ENCODE data around the gene LLGL1.

Gene LLGL1

GRCh38 chr17:18187821-18188761 lies 37.3 kb upstream of the LLGL1 start:
- TF ChIP-seq CTCF (IDR thresholded peaks at IDR 0.05; ENCODE audit: insufficient read depth, low read length, poor library complexity, severe bottlenecking) (no peak), EZH2phosphoT487 (conservative IDR thresholded peaks at IDR 0.05; ENCODE audit: low read length) (no peak)
- no peaks in the 10 kb centered on the region for H3K9me2 ChIP-seq (replicated peaks; ENCODE audit: insufficient read depth, low read length)
- peaks cover 27% of the 10 kb centered on the region for H4K20me1 ChIP-seq (ENCODE audit: low read depth, low read length)
- peaks cover 86% of the 10 kb centered on the region for H3K79me2 ChIP-seq (ENCODE audit: insufficient read depth, low read length)
- peak overlapping the region; percentile 79 for H3K4me2 ChIP-seq (ENCODE audit: low read depth, low read length, poor library complexity, severe bottlenecking)
- peak overlapping the region; percentile 88; the same call in 1 of the 2 replicates for H3K9ac ChIP-seq (ENCODE audit: low read length)
- H3K9me3 ChIP-seq (ENCODE audit: insufficient read depth, low read length), result no peaks in the 10 kb centered on the region
- H3K36me3 ChIP-seq (ENCODE audit: low read length), result peaks cover 3% of the 10 kb centered on the region; the same call in 1 of the 2 replicates
- H3K4me3 ChIP-seq (ENCODE audit: insufficient read depth, low read length, poor library complexity, severe bottlenecking), result no peak overlapping the region
- H2AFZ ChIP-seq (ENCODE audit: low read depth, low read length, severe bottlenecking), result no peak overlapping the region
- no peaks in the 10 kb centered on the region for H3K27me3 ChIP-seq (ENCODE audit: low read length)
- H3K27ac ChIP-seq (ENCODE audit: low read depth, low read length), result no peak overlapping the region
- H3F3A ChIP-seq (ENCODE audit: insufficient read depth), result no peaks in the 10 kb centered on the region

- Histone ChIP-seq H2AFZ (ENCODE audit: low read depth, low read length, severe bottlenecking) (no peak overlapping the region), H4K20me1 (ENCODE audit: low read depth, low read length) (peaks cover 20% of the 10 kb centered on the region), H3K27me3 (ENCODE audit: low read length) (no peaks in the 10 kb centered on the region), H3K4me3 (ENCODE audit: insufficient read depth, low read length, poor library complexity, severe bottlenecking) (no peak overlapping the region), H3K79me2 (ENCODE audit: insufficient read depth, low read length) (peaks cover 87% of the 10 kb centered on the region), H3K9me2 (replicated peaks; ENCODE audit: insufficient read depth, low read length) (no peaks in the 10 kb centered on the region), H3K9me3 (ENCODE audit: insufficient read depth, low read length) (no peaks in the 10 kb centered on the region), H3K4me2 (ENCODE audit: low read depth, low read length, poor library complexity, severe bottlenecking) (no peak overlapping the region), H3F3A (ENCODE audit: insufficient read depth) (no peaks in the 10 kb centered on the region), H3K27ac (ENCODE audit: low read depth, low read length) (no peak overlapping the region), H3K36me3 (ENCODE audit: low read length) (peaks cover 7% of the 10 kb centered on the region; the same call in 1 of the 2 replicates), H3K9ac (ENCODE audit: low read length) (no peak overlapping the region)
- TF ChIP-seq EZH2phosphoT487 (conservative IDR thresholded peaks at IDR 0.05; ENCODE audit: low read length), result no peak
- no peak for TF ChIP-seq CTCF (IDR thresholded peaks at IDR 0.05; ENCODE audit: insufficient read depth, low read length, poor library complexity, severe bottlenecking)
These were observed 34.7 kb upstream of the LLGL1 start for GRCh38 chr17:18190628-18191235.

GRCh38 chr17:18191236-18191667 lies 34.2 kb upstream of the LLGL1 start:
- Histone ChIP-seq H3F3A (ENCODE audit: insufficient read depth) (no peaks in the 10 kb centered on the region), H2AFZ (ENCODE audit: low read depth, low read length, severe bottlenecking) (no peak overlapping the region), H3K36me3 (ENCODE audit: low read length) (peaks cover 8% of the 10 kb centered on the region; the same call in 1 of the 2 replicates), H3K9ac (ENCODE audit: low read length) (no peak overlapping the region), H4K20me1 (ENCODE audit: low read depth, low read length) (peaks cover 15% of the 10 kb centered on the region), H3K27me3 (ENCODE audit: low read length) (no peaks in the 10 kb centered on the region), H3K9me2 (replicated peaks; ENCODE audit: insufficient read depth, low read length) (no peaks in the 10 kb centered on the region), H3K4me2 (ENCODE audit: low read depth, low read length, poor library complexity, severe bottlenecking) (no peak overlapping the region), H3K4me3 (ENCODE audit: insufficient read depth, low read length, poor library complexity, severe bottlenecking) (no peak overlapping the region), H3K9me3 (ENCODE audit: insufficient read depth, low read length) (no peaks in the 10 kb centered on the region), H3K27ac (ENCODE audit: low read depth, low read length) (no peak overlapping the region), H3K79me2 (ENCODE audit: insufficient read depth, low read length) (peaks cover 87% of the 10 kb centered on the region)
- no peak for TF ChIP-seq EZH2phosphoT487 (conservative IDR thresholded peaks at IDR 0.05; ENCODE audit: low read length)
- no peak for TF ChIP-seq CTCF (IDR thresholded peaks at IDR 0.05; ENCODE audit: insufficient read depth, low read length, poor library complexity, severe bottlenecking)

Measured in SU-DHL-6 (cell line).